Right lobe of liver (tissue), 6 donors: ENCODE data around the gene C5. TPM values are rescaled to one million over a fixed set of nuclear protein-coding genes. Genes with fewer than 3 reads are reported as not detected.

Source experiments
- ATAC-seq, 4 donors: fragments of 200-7000 bp; cut with Tn5 transposase; one replicate each; pipeline ENCODE4 v1.9.1; 2020; ENCODE audit warnings: mild to moderate bottlenecking in 4 of 4, moderate library complexity in 4 of 4
- DNase-seq, 3 donors: peaks; one replicate each; pipeline ENCODE4 v3.0.0-alpha.2; 2020
- H3K27ac ChIP-seq, 3 donors: fragments of 200-600 bp; one replicate each; pipeline ENCODE4 v1.8.0; 2022
- H3K27me3 ChIP-seq, 2 donors: fragments of 200-600 bp; one replicate each; pipeline ENCODE4 v1.8.0; 2022
- H3K36me3 ChIP-seq, 4 donors: fragments of 200-600 bp; sonication (generic) in 1 of 4; one replicate each; pipeline versions ENCODE4 v1.5.1 to v1.8.0; 2017 to 2022; ENCODE audit warnings: control low read depth in 1 of 4
- H3K4me1 ChIP-seq, 4 donors: fragments of 200-600 bp; sonication (generic) in 1 of 4; one replicate each; pipeline versions ENCODE4 v1.5.1 to v1.8.0; 2017 to 2022; ENCODE audit warnings: control low read depth in 1 of 4
- H3K4me3 ChIP-seq, 3 donors: fragments of 200-600 bp; one replicate each; pipeline ENCODE4 v1.8.0; 2022
- H3K9me3 ChIP-seq, 4 donors: fragments of 200-600 bp; sonication (generic) in 1 of 4; one replicate each; pipeline versions ENCODE4 v1.5.1 to v1.8.0; 2017 to 2022; ENCODE audit warnings: control low read depth in 1 of 4
- CTCF ChIP-seq, 4 donors: fragments of 200-600 bp in 3 of 4; fragments of 450-650 bp in 1 of 4; IDR thresholded peaks; one replicate each; pipeline versions ENCODE4 v1.5.1 to v1.8.0; 2016 to 2022; ENCODE audit warnings: antibody characterized with exemption in 4 of 4, mild to moderate bottlenecking in 2 of 4
- POLR2A ChIP-seq: fragments of 450-650 bp; IDR thresholded peaks from one replicate; pipeline ENCODE4 v1.6.1; 2017; ENCODE audit warnings: antibody characterized with exemption, mild to moderate bottlenecking
- WGBS: methylation state at CpG from one replicate; pipeline ENCODE4 v1.1.6; 2018; ENCODE audit warnings: low coverage, low lambda C conversion rate; ENCODE audit not compliant: insufficient coverage; ENCODE audit errors: missing lambda C conversion rate; 5-methylcytosine and 5-hydroxymethylcytosine counted together
- intact Hi-C, 2 donors: fragments of 100-400 bp; cut with DNase I; formaldehyde crosslinking; loops; one replicate each; pipeline versions ENCODE4 v1.11.2 to v1.14.1; 2022
- total RNA-seq, 6 experiments: library from RNA; depleted of rRNA in 2 of 6; stranded (reverse); fragments of >200 nt in 2 of 6; fragmentation: NEBNext Ultra II Directional in 3 of 6; extraction: Animal tissue kit (Norgen Biotek cat#: 25700) in 3 of 6; gene quantifications; one replicate each; pipeline versions ENCODE4 v1.1.0 to v1.2.4, GENCODE V29; 2016 to 2023
- donor health status: DM: no; HTN: yes; CAD: no.
- donor health status: DM: no; HTN: no; CAD: no.
- donor health status: DM: no; HTN: no; CAD: no.
- donor health status: DM: no; HTN: yes; CAD: no.
- donor health status: DM: no; HTN: yes; CAD: no.

Gene C5
- total RNA-seq, 6 experiments from 2014 or later = 251 to 616 (median 411) TPM

- peak; percentile 22 to 67 (median 54) for ATAC-seq
Observed at GRCh38 chr9:120942186-120943001, 107.7 kb downstream of the C5 start.

GRCh38 chr9:120941046-120941770 lies 108.9 kb downstream of the C5 start:
- H3K27me3 ChIP-seq = no peaks in the 10 kb centered on the region
- peaks cover 0 to 41% (median 17%) of the 10 kb centered on the region in 4 donors for H3K4me1 ChIP-seq
- no peak overlapping the region for H3K27ac ChIP-seq
- DNase-seq = no peak
- intact Hi-C loops = no loop called here
- no peaks in the 10 kb centered on the region for H3K36me3 ChIP-seq
- no peak for ATAC-seq
- no peak overlapping the region for H3K4me3 ChIP-seq
- no peaks in the 10 kb centered on the region for H3K9me3 ChIP-seq
- 76% methylated on average over 6 of the region's 6 CpGs for whole genome bisulfite sequencing
- no peak for TF ChIP-seq POLR2A
- no peak for TF ChIP-seq CTCF (IDR thresholded peaks at IDR 0.05)

More at GRCh38 chr9:120942186-120943001, 107.7 kb downstream of the C5 start:
- intact Hi-C loops = no loop called here
- Histone ChIP-seq H3K27ac (peak overlapping the region in 2 of 3 donors; percentile 60 to 64), H3K36me3 (no peaks in the 10 kb centered on the region), H3K9me3 (no peaks in the 10 kb centered on the region), H3K4me3 (no peak overlapping the region), H3K27me3 (no peaks in the 10 kb centered on the region), H3K4me1 (peaks cover 0 to 29% (median 12%) of the 10 kb centered on the region in 4 donors)
- DNase-seq = peak in 1 of 3 donors; percentile 67
- WGBS = 15% methylated on average over 7 of the region's 8 CpGs
- no peak for TF ChIP-seq POLR2A
- TF ChIP-seq CTCF (IDR thresholded peaks at IDR 0.05) = no peak

GRCh38 chr9:120940573-120940972 lies 109.5 kb downstream of the C5 start:
- Histone ChIP-seq H3K4me1 (peaks cover 0 to 48% (median 23%) of the 10 kb centered on the region in 4 donors), H3K27me3 (no peaks in the 10 kb centered on the region), H3K36me3 (no peaks in the 10 kb centered on the region), H3K9me3 (no peaks in the 10 kb centered on the region), H3K27ac (no peak overlapping the region), H3K4me3 (no peak overlapping the region)
- no peak for ATAC-seq
- WGBS = 82% methylated on average over 5 of the region's 10 CpGs
- intact Hi-C loops = no loop called here
- DNase-seq = no peak
- TF ChIP-seq CTCF (IDR thresholded peaks at IDR 0.05) (no peak), POLR2A (no peak)

- H3K4me1 ChIP-seq = peaks cover 2 to 50% (median 24%) of the 10 kb centered on the region in 4 donors
- intact Hi-C loops = loop anchor here (10.0 kb wide), 2 partner anchors 174 to 184 kb away; no protein-coding TSS in a partner anchor
Observed at GRCh38 chr9:120938851-120939250, 111.2 kb downstream of the C5 start.

More at GRCh38 chr9:120938851-120939250, 111.2 kb downstream of the C5 start:
- Histone ChIP-seq H3K27me3 (no peaks in the 10 kb centered on the region), H3K9me3 (no peaks in the 10 kb centered on the region), H3K27ac (no peak overlapping the region), H3K4me3 (no peak overlapping the region), H3K36me3 (no peaks in the 10 kb centered on the region)
- WGBS = 97% methylated on average over 3 of the region's 3 CpGs
- no peak for TF ChIP-seq POLR2A
- TF ChIP-seq CTCF (IDR thresholded peaks at IDR 0.05) = no peak
- DNase-seq = no peak
- ATAC-seq = no peak
